K562 (cell line): ENCODE data around the gene FGG. TPM values are rescaled to one million over a fixed set of nuclear protein-coding genes. Genes with fewer than 3 reads are reported as not detected.

ENCODE experiments used
- ATAC-seq: fragments of 200-7000 bp; cut with Tn5 transposase; 3 replicates; pipeline ENCODE4 v1.9.1; 2020; ENCODE audit warnings: moderate library complexity
- BruUV-seq: library from RNA; stranded (reverse); fragments of 400-500 nt; replicated peaks from 2 replicates; lab custom pipeline; 2021; lab: Mats Ljungman, UMichigan
- CTCF ChIA-PET: fragments of 300-600 bp; formaldehyde crosslinking; extraction: SDS; loops from one replicate; lab custom pipeline; 2021; ENCODE audit warnings: low intra/inter-chr PET ratio; lab: Yijun Ruan, JAX
- POLR2A ChIA-PET: fragments of 300-600, 350-650 bp; sonication (Branson Sonifier 250); formaldehyde crosslinking; extraction: SDS; loops from one replicate; lab custom pipeline; 2021; ENCODE audit warnings: antibody characterized with exemption, inconsistent platforms; lab: Yijun Ruan, JAX
- DNase-seq, 4 experiments: peaks; one replicate each; pipeline versions ENCODE4 v3.0.0 to v3.0.0-alpha.2; 2011 to 2018; ENCODE audit warnings: low spot score in 3 of 4, mixed read lengths in 3 of 4; ENCODE audit errors: extremely low read depth in 1 of 4
- FAIRE-seq: peaks from 2 replicates; lab custom pipeline; 2011; peaks lifted over from hg19 to GRCh38; lab: Jason Lieb, UNC
- H2AFZ ChIP-seq: 2 replicates; pipeline ENCODE4 v1.6.0; 2011; ENCODE audit warnings: low read depth, low read length, control low read depth, inconsistent platforms
- H3K27ac ChIP-seq: fragments of 200-600 bp; 3 replicates; pipeline ENCODE4 v1.8.0; 2011; ENCODE audit warnings: low read depth, mild to moderate bottlenecking, control low read depth, inconsistent platforms, low read length, moderate library complexity, mixed read lengths; ENCODE audit errors: extremely low read depth
- H3K27me3 ChIP-seq, 2 experiments: fragments of 300-600 bp in 1 of 2; 2 replicates in 1 of 2; 3 replicates in 1 of 2; pipeline versions ENCODE4 v1.6.0 to v1.8.0; 2011; ENCODE audit warnings: inconsistent platforms in 2 of 2, low read length in 2 of 2, mild to moderate bottlenecking in 1 of 2, mixed read lengths in 1 of 2, moderate library complexity in 1 of 2; ENCODE audit not compliant: control insufficient read depth in 2 of 2, insufficient read depth in 2 of 2
- H3K36me3 ChIP-seq: fragments of 300-600 bp; 3 replicates; pipeline ENCODE4 v1.8.0; 2011; ENCODE audit warnings: mild to moderate bottlenecking, low read length, inconsistent platforms; ENCODE audit not compliant: control insufficient read depth, insufficient read depth
- H3K4me1 ChIP-seq, 2 experiments: fragments of 200-600 bp in 1 of 2; replicated peaks in 1 of 2; 2 replicates in 1 of 2; 3 replicates in 1 of 2; pipeline versions ENCODE4 v1.5.1 to v1.8.0; 2011; ENCODE audit warnings: inconsistent platforms in 2 of 2, low read length in 2 of 2, mild to moderate bottlenecking in 1 of 2, mixed read lengths in 1 of 2, moderate library complexity in 1 of 2; ENCODE audit not compliant: control insufficient read depth in 2 of 2, insufficient read depth in 2 of 2
- H3K4me2 ChIP-seq: 2 replicates; pipeline ENCODE4 v1.6.1; 2011; ENCODE audit warnings: low read length, control low read depth, inconsistent platforms, mixed read lengths; ENCODE audit not compliant: insufficient read depth
- H3K4me3 ChIP-seq: fragments of 200-600 bp; sonication (generic), shearing (Covaris generic); 2 replicates; pipeline ENCODE4 v1.5.1; 2016; ENCODE audit warnings: control low read depth, inconsistent platforms
- H3K79me2 ChIP-seq: fragments of 200-600 bp; 3 replicates; pipeline ENCODE4 v1.8.0; 2011; ENCODE audit warnings: low read length, inconsistent platforms; ENCODE audit not compliant: control insufficient read depth, insufficient read depth
- H3K9ac ChIP-seq, 2 experiments: 2 replicates each; pipeline versions ENCODE4 v1.6.0 to v1.6.1; 2011; ENCODE audit warnings: low read depth in 2 of 2, low read length in 2 of 2, control low read depth in 1 of 2, inconsistent platforms in 1 of 2, mild to moderate bottlenecking in 1 of 2, mixed read lengths in 1 of 2; ENCODE audit not compliant: insufficient read depth in 1 of 2
- H3K9me1 ChIP-seq: one replicate; pipeline ENCODE4 v1.6.0; 2011; ENCODE audit warnings: inconsistent platforms, mild to moderate bottlenecking, low read length, moderate library complexity; ENCODE audit not compliant: control insufficient read depth, insufficient read depth
- H3K9me3 ChIP-seq: replicated peaks from 2 replicates; pipeline ENCODE4 v1.5.1; 2011; ENCODE audit warnings: low read depth, low read length, inconsistent platforms; ENCODE audit not compliant: control insufficient read depth, insufficient read depth
- H4K20me1 ChIP-seq: replicated peaks from 2 replicates; pipeline ENCODE4 v1.6.1; 2011; ENCODE audit warnings: low read length, inconsistent platforms, mixed read lengths; ENCODE audit not compliant: control insufficient read depth, insufficient read depth
- BCL6 ChIP-seq: fragments of 250-450 bp; sonication (Bioruptor Pico); IDR thresholded peaks from 2 replicates; pipeline ENCODE4 v1.4.0; 2020
- CBFB ChIP-seq: sonication (generic); formaldehyde crosslinking; IDR thresholded peaks from 2 replicates; pipeline ENCODE4 v1.4.0; 2020; ENCODE audit warnings: mild to moderate bottlenecking, missing genetic modification reagents
- MECOM ChIP-seq: fragments of 250-450 bp; sonication (Bioruptor Pico); IDR thresholded peaks from 2 replicates; pipeline ENCODE4 v1.8.0; 2022; ENCODE audit warnings: inconsistent platforms
- SMARCC2 ChIP-seq: fragments of 450-650 bp; IDR thresholded peaks from 2 replicates; pipeline ENCODE4 v1.6.1; 2017; ENCODE audit warnings: antibody characterized with exemption, moderate library complexity, mild to moderate bottlenecking, low read depth
- ZNF76 ChIP-seq: fragments of 250-450 bp; sonication (Bioruptor Pico); IDR thresholded peaks from 2 replicates; pipeline ENCODE4 v1.4.0; 2020; ENCODE audit warnings: mild to moderate bottlenecking, moderate library complexity, borderline replicate concordance
- WGBS: fragments of 100-300 bp; shearing (Covaris generic); methylation state at CpG from one replicate; pipeline ENCODE4 v1.1.6; 2016; ENCODE audit warnings: low coverage, mixed read lengths; ENCODE audit not compliant: insufficient coverage; ENCODE audit errors: missing lambda C conversion rate; 5-methylcytosine and 5-hydroxymethylcytosine counted together
- in situ Hi-C: fragments of 300-500 bp; cut with MboI; formaldehyde crosslinking; loops from 4 replicates; pipeline ENCODE4 v1.15.0; 2018; ENCODE audit warnings: inconsistent platforms, mixed read lengths
- intact Hi-C: fragments of 100-400 bp; cut with micrococcal nuclease; formaldehyde crosslinking; loops from 2 replicates; pipeline ENCODE4 v1.14.2; 2022
- polyA plus RNA-seq, 8 experiments: library from polyadenylated mRNA; depleted of rRNA in 4 of 8; stranded (reverse) in 5 of 8; unstranded in 3 of 8; fragments of >200 nt; fragmentation: Nextera tagmentation in 2 of 8; fragmentation: Illumina TruSeq in 1 of 8; extraction: Ambion mirVana in 2 of 8; extraction: Trizol in 1 of 8; gene quantifications; 2 replicates each; pipeline versions ENCODE4 v1.2.1 to v1.2.3, GENCODE V29; 2011 to 2014; ENCODE audit warnings: inconsistent platforms in 1 of 8, missing spikeins in 1 of 8
- total RNA-seq, 7 experiments: library from RNA; depleted of rRNA in 6 of 7; stranded (reverse); fragments of >200 nt in 6 of 7; fragmentation: Illumina TruSeq in 2 of 7; extraction: Trizol in 2 of 7; gene quantifications; 2 replicates each; pipeline versions ENCODE4 v1.2.1 to v1.2.3, GENCODE V29; 2011 to 2021; ENCODE audit warnings: low replicate concordance in 1 of 7

Gene FGG
- total and polyA plus RNA-seq, 9 of the 15 experiments (the other 6 are each of a cell fraction or from before 2014, with no cell fraction given): 0.08 to 2.2 (median 0.33) TPM; not detected in 2

DNA sequence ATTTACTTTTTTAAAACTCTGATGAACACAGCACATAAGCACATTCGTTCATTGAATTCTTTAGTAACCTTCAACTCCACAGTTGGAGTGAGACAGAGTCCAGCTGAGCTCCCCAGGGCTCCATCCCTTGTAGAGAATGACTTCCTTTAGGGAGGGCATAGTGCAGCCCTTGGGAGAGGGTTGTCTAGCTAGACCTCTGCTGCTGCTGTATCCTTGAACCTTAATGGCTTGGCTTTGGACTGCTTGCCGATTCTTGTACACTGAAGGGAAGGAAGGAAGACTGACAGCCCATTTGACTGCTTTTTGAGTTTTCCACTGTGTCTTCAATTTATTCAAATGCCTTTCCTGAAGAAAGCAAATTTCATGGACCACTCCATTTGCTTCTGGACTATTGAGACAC, 19.4 kb upstream of the FGG start:
- Histone ChIP-seq H3K36me3 (no peaks in the 10 kb centered on the region), H3K79me2 (no peaks in the 10 kb centered on the region), H3K9me3 (no peaks in the 10 kb centered on the region), H3K27ac (no peak overlapping the region), H3K9me1 (no peaks in the 10 kb centered on the region), H3K4me1 (peaks cover 0 to 6% of the 10 kb centered on the region in 2 experiments; a peak in 2 of 5 replicates), H2AFZ (no peak overlapping the region), H3K4me3 (no peak overlapping the region), H3K27me3 (peaks cover 2 to 6% of the 10 kb centered on the region in 2 experiments; a peak in 2 of 5 replicates), H3K9ac (no peak overlapping the region), H3K4me2 (no peak overlapping the region), H4K20me1 (no peaks in the 10 kb centered on the region)
- TF ChIP-seq BCL6: no peak
- TF ChIP-seq SMARCC2: no peak
- CTCF ChIA-PET: no interaction called here
- intact Hi-C loops (loop anchor here (10.0 kb wide), 1 partner anchor 293 kb away; no protein-coding TSS in a partner anchor), in situ Hi-C loops (no loop called here)
- BruUV-seq: no TSS peak
- DNase-seq: no peak
- WGBS: 0% methylated on average over 2 of the region's 2 CpGs
- POLR2A ChIA-PET: no interaction called here
- no peak for FAIRE-seq
- ATAC-seq: no peak

DNA sequence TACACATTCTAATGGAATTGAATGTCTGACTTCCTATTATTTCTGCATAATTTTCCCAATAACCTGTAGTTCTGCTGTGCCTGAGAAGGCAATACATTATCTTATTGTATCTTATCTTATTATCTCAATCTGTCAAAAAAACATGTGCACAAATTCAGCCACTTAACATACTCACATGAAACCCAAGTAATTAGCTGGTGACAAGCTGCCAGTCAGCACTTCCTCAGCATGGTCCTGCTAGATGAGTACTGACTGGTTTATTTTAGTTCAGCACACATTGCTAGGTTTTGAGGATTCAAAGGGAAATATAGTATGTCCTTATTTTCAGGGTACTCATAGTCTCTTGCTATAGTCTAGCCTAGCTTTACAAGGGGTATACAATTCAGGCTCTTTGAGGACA, 17.9 kb upstream of the FGG start:
- CTCF ChIA-PET: no interaction called here
- no peak overlapping the region for H3K9ac ChIP-seq
- H3K27me3 ChIP-seq: peaks cover 2 to 13% of the 10 kb centered on the region in 2 experiments; a peak in 2 of 5 replicates
- H3K36me3 ChIP-seq: no peaks in the 10 kb centered on the region
- no TSS peak for BruUV-seq
- TF ChIP-seq ZNF76 (no peak), CBFB (CRISPR knock-in tag) (no peak), MECOM (CRISPR knock-in tag) (no peak)
- TF ChIP-seq, all 486 proteins: peak for 0
- no peak overlapping the region for H3K4me2 ChIP-seq
- POLR2A ChIA-PET: no interaction called here
- H3K4me1 ChIP-seq: peaks cover 0 to 9% of the 10 kb centered on the region in 2 experiments; a peak in 2 of 5 replicates
- no peak for DNase-seq
- no peaks in the 10 kb centered on the region for H3K79me2 ChIP-seq
- in situ Hi-C loops (no loop called here), intact Hi-C loops (loop anchor here (10.0 kb wide), 1 partner anchor 294 kb away; no protein-coding TSS in a partner anchor)
- H2AFZ ChIP-seq: no peak overlapping the region
- no peak for ATAC-seq
- no peaks in the 10 kb centered on the region for H3K9me3 ChIP-seq
- no peak overlapping the region for H3K4me3 ChIP-seq
- no peak overlapping the region for H3K27ac ChIP-seq
- H4K20me1 ChIP-seq: no peaks in the 10 kb centered on the region
- no peaks in the 10 kb centered on the region for H3K9me1 ChIP-seq
- FAIRE-seq: no peak
